SKM-1 (cell line): ENCODE results near the gene CTNS.

ENCODE experiments used
- DNase-seq: peaks from one replicate; lab custom pipeline; 2025; ENCODE audit not compliant: unreplicated experiment; lab: John Stamatoyannopoulos, UW

Gene CTNS

DNA sequence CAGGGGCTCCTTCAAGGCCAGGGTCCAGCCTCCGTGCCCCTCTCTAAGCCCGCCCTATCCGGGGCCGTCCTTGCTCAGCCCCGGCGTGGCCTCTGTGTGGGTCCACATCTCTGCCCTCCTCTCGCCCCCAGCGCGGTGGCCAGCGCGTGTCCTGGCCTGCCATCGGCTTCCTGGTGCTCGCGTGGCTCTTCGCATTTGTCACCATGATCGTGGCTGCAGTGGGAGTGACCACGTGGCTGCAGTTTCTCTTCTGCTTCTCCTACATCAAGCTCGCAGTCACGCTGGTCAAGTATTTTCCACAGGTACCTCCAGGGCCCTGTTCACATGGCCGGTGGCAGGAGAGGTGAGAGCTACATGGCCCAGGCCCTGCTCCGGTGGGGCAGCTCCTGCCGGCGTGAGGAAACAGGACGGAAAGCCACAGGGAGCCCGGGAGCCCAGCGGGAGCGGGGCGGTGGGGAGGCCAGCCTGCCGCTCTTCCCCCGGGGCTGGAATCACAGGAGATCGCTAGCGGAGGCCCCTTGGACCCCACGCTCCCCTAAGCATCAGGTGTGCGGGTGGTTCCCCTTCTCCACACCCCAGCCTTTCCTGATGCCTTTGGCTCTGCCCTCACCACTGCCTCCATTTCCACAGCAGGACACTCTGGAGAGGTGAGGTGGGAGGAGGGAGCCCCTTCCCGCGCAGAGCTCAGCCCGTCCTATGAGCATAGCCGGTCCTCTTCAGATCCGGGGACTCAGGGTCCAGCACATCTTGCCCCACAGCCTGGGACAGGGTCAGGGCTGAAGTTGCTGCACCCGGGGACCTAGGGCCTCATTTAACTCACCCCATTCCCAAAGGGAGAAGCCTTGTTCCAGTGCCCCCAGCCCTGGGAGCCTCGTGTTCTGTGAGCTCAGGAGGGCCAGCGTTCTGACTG is 21.6 kb downstream of the CTNS start:
- no peak for DNase-seq

DNA sequence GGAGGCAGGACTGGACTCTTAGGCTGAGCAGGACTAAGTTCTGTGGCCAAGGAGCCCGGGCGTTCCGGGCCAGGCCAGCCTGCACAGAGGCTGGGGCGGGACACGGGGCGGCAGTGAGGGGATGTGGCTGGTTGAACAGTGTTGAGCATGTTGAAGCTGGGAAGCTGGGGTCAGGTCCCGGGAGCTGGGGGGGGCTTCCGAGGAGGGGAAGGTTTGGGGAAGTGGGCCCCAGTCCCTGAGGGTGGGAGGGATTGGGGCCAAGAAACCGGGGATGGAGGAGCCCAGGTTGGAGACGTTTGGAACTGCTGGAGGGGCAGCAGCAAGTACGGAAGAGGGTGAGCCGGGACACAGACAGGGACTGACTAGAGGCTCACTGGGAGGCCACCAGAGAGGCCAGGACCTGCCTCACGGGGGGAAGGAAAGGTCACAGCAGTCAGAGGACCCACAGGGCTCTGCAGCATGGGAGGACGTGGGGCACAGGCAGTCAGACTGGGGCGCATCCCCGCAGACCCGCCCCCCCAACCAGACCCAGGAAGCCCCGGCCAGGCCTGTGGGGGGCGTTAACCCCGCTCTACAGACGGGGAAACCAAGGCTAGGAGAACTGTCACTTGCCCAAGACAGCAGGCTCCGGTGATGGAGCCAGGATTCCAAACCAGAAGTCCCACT is 22.4 kb downstream of the CTNS start:
- no peak for DNase-seq

DNA sequence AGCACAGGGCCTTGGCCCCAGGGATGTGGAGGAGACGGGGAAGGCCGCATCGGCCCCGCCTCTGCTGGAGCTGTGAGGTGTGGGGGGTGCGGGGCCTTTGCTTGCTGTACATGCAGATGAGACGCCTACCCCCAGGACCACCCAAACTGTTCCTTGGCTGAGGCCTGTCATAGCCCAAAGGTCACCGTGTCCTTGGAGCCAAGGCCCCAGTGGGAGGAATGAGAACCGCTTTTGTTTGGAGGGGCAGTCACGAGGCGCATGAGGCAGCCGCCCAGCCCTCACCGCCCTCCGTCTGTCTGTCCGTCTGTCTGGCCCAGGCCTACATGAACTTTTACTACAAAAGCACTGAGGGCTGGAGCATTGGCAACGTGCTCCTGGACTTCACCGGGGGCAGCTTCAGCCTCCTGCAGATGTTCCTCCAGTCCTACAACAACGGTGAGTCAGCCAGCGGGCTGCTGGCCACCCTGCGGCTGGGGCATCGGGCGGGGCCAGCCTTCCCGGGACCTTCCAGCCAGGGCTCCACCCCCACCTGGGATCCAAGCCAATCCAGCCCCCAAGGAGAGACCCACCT is 23.1 kb downstream of the CTNS start:
- no peak for DNase-seq

DNA sequence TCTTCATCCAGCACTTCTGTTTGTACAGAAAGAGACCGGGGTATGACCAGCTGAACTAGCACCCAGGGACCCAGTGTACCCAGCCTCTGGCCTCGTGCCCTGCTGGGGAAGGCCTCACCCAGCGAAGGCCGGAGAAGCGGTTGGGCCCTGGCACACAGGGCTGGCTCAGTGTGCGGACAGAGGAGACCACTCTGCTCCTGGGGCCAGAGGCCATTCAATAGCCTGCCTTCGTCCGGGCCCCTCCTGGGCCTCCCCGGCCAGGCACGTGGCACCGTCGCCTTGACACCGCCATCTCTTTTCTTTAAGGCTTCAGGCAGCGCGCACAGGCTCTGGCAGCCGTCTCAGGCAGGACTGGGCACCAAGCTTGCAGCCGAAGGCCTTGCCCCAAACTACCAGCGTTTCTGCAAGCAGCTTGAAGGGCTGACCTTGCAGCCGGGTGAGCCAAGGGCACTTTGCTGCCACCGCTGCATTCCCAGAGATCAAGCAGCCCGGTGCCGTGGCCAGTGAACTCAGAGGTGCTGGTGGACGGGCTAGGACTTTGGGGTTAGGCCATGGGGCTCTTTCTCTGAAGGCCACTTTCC is 23.8 kb downstream of the CTNS start:
- no peak for DNase-seq

DNA sequence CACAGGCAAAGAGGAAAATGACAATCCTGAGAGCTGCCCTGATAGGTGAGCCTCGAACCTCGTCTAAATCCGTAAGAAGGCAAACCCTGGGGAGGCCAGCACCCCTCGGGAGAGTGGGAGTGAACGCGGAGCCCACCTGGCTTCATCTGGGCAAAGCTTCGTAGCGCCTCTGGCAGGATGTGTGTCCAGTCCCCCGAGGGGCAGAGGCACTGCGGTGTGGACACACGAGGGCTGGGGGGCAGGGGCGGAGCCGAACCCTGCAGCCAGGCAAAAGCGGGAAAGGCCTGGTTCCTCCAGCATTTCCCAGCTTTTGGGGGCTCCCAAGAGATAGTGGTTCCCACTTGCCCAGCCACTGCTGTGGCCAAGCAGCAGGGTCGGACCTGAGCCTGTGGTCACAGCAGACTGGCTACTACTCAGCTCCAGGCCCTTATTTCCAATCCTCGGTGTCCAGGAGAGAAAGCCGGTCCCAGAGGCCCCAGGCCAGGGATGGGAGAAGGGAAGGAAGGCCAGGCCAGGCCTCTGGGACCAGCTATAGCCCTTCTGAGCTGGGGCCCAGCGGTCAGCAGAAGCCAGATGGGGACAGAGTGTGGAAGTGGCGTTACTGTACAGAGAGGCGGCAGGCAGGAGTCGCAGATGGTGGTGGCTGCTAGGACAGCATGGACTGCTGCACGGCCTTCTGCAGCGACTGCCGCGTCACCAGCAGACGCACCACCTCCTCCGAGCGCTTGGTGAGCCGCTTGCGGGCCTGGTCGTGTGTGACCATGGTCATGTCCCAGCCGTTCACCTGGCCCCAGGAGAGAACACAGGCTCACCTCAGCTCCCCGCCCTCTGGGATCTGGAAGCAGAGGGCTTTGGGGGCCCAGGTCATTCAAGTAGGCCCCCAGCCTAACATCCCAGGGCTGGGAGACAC is 26.8 kb downstream of the CTNS start:
- DNase-seq, result no peak

DNA sequence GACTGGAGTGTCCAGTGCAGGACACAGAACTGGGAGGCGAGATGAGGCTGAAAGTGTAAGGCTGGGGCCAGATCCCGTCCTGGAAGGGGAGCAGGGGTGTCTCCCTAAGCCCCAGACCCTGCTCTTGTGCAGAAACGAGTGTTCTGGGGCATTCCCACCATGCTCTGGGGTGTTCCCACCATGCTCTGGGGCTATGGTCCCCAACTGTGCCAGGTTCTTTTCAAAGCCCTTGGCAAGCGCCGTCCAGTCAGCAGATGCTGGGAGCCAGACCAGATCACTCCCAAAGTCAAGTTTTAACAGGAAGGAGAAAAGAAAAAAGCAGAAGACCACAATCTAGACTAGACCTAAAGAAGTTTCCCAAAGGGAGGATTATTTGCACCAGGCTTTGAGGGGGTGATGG is 29.3 kb downstream of the CTNS start:
- DNase-seq, result no peak

DNA sequence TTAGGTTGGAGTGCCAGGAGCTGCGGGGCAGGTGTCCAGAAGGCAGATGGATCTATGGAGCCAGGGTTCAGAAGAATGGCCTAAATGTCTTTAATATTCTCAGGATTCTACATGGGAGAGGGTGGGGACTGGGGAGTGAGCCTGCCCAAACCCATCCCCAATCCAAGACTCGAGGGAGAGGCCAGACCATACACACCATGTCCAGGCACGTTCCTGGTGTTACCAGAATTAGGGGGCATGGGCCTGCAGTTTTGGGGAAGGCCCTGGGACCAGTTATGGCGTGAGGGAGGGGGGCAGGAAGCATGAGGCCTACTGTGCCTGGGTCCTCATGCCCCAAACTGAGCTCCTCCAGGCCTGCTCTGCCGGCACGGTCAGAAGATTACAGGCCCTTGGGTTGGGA is 30.0 kb downstream of the CTNS start:
- DNase-seq, result no peak

DNA sequence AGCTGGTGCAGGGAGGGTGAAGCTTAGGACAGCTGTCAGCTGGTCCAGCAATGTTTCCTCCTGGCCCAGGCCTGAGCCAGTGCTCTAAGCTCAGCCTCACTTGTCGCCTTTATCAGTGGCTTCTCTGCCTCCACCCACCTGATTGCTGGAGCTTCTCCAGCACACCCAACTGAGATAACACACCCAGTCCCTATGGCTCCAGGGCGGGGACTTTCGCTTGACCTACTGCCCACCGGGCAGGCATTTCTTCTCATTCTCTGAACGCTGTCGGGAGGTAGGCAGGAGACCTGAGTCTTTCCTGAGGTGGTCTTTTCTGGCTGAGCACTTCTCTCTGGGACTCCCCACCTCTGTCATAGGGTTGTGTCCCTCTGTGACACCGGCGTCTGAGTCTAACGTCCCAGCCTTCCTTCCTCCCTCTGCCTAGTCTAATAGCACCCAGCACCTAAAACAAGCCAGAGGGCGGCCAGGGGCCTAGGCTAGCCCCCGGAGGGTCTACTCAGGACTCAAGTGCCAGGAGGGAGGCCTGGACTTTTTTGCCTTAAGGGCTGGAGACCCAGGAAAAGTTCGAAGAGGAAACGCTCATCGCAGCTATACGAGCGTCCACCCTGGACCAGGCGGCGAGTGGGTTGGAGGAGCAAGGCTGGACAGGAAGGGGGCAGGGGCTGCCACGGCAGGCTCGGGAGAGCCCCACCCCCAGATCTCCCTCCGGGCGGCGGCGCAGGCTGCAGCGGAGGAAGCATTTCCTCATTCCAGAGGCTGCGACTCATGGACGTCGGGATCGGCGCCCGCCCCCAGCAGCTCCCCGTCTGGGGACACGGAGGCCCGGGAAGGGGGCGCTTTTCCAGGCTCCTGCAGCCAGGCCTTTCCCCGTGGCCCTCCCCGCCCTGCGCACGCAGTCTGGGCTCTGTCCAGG is 31.1 kb downstream of the CTNS start:
- DNase-seq, result no peak

DNA sequence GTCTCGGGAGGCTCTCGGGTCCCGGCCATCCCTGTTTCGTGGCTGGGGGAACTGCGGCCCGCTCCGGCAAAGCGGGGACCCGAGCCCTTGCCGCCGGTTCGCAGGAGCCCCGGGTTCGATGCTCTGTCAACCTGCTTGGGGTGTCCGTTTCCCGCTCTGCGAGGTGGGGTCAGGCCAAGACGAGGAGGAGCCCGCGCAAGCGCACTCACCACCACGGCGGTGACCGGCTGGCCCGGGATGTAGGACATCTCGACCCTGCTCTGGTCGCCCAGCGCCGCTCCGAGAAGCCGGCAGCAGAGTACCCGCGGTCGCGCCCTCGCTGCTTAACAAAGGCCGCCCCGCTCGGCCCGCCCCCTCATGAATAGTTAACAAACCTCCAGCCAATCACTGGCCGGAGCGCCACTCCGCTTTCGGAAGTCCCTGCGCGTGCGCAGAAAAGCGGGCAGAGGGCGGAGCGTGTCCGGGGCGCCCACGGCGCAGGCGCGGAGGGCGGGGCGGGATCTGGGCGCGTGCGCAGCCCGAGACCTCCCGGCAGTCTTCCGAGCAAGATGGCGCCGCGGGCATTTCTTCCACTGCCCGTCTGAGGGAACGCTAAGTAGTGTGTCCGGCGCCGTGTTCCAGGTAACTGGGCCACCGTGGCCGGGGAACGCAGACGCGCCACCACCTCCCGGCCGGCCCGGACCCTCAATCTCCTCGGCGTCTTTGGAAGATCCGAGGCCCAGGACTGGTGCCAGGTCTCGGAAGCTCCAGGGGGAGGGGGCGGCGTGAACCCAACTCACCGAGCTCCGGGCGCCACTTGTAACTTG is 31.9 kb downstream of the CTNS start, which contains the start of the genes EMC6 and TAX1BP3:
Gene EMC6 (plus strand): TSS at position 534 of the 806 bp plus-strand sequence. CDS start 335 bp downstream, outside the sequence.
Gene TAX1BP3 (minus strand): TSS at position 300 of the 806 bp plus-strand sequence. CDS start 52 bp downstream, at position 248.
- DNase-seq, result peak; percentile 44

DNA sequence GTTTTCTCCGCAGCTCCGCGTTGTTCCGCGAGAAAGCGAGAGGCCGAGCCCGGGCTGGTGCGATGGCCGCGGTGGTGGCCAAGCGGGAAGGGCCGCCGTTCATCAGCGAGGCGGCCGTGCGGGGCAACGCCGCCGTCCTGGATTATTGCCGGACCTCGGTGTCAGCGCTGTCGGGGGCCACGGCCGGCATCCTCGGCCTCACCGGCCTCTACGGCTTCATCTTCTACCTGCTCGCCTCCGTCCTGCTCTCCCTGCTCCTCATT is 32.5 kb downstream of the CTNS start:
- no peak for DNase-seq

DNA sequence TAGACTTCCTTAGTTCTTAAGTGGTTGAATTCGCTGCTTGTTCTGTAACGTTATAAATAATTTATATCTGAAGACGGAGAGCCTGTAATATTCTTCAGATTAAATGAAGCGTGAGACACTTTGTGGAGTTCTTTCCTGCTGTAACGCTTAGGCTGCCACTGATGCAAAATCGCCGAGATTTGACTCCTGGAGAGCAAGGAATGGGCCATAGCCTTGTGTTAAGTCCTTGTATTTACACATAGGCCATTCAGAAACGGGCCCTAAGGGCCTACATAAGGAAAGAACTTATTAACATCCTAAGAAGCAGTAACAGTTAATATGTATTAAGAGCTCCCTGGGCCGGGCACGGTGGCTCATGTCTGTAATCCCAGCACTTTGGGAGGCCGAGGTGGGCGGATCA is 33.0 kb downstream of the CTNS start:
- DNase-seq, result no peak

DNA sequence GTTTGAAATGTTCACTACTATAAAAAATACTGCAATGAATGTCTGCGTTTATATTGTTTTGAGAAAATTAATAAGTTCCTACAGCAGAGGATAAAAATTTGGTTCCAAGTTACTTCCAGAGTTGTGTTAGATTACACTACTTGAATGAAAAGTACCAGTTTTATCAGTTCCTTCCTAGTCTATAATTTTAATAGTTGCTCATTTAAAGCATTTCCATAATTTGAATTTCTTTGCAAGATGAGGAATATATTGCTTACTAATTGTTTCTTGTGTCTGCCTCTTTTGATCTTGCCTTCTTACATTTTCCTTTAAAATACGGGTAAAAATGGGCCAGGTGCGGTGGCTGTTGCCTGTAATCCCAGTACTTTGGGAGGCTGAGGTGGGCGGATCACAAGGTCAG is 36.0 kb downstream of the CTNS start:
- DNase-seq, result no peak

DNA sequence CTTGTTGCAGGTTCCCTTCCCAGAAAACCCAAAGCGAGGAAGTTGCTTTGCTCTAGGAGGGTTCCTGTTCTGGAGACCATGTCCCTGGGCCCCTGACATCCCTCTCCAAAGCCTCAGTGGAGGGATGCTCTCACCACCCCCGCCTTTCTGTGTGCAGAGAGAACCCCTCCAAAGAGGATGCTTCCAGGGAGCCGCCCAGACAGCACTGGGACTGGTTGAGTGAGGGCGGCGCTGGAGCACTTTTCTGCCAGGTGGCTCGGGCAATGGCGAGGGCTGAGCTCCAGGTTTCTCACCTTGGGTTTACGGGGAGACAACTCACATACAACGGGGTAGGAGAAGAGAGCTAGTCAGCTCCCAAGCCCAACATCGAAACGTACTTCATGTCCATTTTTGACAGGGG is 39.3 kb downstream of the CTNS start:
- DNase-seq, result no peak

DNA sequence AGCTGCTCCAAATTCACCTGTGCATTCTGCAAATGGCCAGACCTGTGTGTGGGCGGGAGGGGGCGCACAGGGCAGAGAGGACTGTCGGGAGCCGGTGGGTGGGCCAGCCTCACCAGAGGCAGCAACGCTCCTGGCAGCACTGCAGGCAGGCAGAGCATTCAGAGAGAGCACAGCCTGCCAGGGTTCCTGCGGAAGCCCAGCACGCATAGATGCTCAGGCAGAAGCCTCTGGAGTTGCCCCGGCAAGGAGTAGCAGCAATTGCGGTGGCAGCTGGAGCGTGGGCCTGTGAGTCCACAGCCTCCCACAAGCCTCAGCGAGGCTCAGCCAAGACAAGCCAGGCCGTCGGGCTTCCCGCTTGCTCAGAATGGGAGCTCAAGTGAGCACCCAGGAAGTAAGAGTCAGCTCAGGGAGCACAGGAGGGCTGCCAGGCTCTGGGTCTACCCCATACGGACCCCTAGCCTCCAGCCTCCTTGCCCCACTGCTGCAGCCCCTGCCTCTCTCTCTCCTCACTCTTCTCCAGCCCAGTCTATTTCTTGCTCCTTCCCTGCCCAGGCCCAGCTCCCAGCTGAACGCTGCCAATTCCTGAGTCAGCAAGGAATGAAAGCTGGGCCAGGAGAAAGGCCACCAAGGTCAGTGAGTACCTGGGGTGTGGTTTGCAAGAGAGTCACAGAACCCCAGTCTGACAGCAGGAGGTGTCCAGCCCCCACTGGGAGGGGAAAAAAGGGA is 41.7 kb downstream of the CTNS start:
- DNase-seq, result no peak

DNA sequence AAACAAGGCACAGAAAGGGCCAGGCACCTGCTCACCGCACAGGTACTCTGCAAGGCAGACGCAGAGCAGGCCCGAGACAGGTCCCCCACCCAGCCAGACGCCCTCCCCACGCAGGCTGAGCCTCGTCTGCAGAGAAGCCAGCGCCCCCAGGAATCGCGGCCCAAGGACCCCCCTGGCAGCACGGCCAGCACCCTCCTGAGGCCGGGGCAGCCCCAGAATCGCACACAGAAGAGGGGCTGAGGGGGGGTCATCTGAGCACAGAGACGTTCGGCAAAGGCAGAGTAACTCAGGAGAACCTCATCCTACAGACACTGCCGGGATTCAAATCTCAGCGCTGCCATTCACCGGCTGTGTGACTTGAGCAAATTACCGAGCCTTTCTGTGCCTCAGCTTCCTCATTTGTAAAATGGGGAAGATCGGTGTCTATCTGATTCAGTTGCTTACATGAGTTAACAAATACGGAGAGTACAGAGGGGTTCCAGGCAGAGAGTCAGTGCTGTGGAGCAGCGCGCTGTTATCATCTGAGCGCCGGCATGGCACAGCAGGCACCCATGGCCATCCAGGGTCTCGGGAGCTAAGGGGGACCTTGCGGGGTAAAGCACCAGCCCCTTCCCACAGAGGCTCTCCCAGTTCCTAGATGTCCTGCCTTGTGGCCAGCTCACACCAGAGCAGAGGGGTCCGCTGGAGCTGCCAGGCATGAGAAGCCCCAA is 42.4 kb downstream of the CTNS start:
- DNase-seq, result no peak

DNA sequence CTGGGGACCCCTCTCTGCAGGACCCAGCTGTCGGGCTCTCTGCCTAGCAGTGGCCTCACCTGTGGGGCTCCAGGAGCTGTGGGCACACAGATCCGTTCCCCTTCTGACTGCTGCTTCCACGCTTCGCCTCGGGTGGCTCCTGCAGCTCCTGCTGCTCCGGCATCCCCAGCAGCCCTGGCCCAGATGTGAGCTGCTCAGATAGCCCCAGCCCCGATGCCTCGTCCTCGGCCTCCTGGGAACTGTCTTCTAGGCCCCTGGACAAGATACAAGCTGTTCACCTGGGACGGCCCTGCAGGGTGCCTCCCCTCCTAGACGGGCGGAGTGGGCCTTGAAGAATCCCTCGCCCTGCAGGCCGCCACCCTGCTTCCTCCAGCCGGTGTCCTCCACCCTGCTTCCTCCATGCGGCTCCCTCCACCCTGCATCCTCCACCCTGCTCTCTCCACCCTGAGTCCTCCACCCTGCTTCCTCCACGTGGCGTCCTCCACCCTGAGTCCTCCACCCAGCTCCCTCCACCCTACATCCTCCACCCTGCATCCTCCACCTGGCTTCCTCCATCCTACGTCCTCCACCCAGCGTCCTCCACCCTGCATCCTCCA is 43.1 kb downstream of the CTNS start:
- no peak for DNase-seq

DNA sequence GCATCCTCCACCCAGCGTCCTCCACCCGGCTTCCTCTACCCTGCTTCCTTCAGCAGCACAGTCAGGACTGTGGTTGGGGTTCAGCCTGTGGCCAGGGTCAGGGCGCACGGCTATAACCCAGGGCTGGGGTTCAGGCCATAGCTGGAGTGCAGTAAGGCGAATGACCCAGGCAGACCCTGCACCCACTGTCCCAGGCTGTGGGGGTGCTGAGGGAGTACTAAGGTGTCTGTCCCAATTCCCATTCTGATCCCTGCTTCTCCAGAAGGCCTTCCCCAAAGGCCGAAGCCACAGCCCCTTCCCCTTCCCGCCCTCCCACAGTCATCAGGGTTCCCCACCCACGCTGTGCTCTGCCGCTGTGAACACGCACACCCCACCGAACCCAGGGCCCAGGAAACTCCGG is 44.5 kb downstream of the CTNS start:
- DNase-seq, result no peak
